SHP77 (cell line): ENCODE measurements around the gene SV2B.

Experiments
- DNase-seq, 2 experiments: peaks; one replicate each; lab custom pipeline; 2025; lab: John Stamatoyannopoulos, UW

The SV2B gene

GRCh38 chr15:91102546-91103330 lies 2.7 kb downstream of the SV2B start:
- DNase-seq, result no peak

- peak; percentile 80 to 86 for DNase-seq
These were observed 4.1 kb downstream of the SV2B start for GRCh38 chr15:91104111-91104510.

GRCh38 chr15:91108421-91108820 lies 8.4 kb downstream of the SV2B start:
- no peak for DNase-seq

- DNase-seq, result no peak
These were observed 9.8 kb downstream of the SV2B start for GRCh38 chr15:91109885-91110284.

GRCh38 chr15:91110407-91110806 lies 10.3 kb downstream of the SV2B start:
- DNase-seq, result no peak

GRCh38 chr15:91113030-91113429 lies 13.0 kb downstream of the SV2B start:
- no peak for DNase-seq

- no peak for DNase-seq
These were observed 14.2 kb downstream of the SV2B start for GRCh38 chr15:91114301-91114700.

GRCh38 chr15:91116113-91117067 lies 16.3 kb downstream of the SV2B start:
- DNase-seq, result peak; percentile 88 to 90

- no peak for DNase-seq
These were observed 17.3 kb downstream of the SV2B start for GRCh38 chr15:91117375-91117774.

GRCh38 chr15:91118817-91119590 lies 18.9 kb downstream of the SV2B start:
- no peak for DNase-seq

- no peak for DNase-seq
These were observed 22.2 kb downstream of the SV2B start for GRCh38 chr15:91122296-91122695.

- DNase-seq, result no peak
These were observed 24.1 kb downstream of the SV2B start for GRCh38 chr15:91124132-91124531.

- no peak for DNase-seq
These were observed 25.1 kb downstream of the SV2B start for GRCh38 chr15:91125162-91125561.

GRCh38 chr15:91126080-91126479 lies 26.0 kb downstream of the SV2B start:
- DNase-seq, result no peak

- no peak for DNase-seq
These were observed 27.3 kb downstream of the SV2B start for GRCh38 chr15:91127236-91127955.

- no peak for DNase-seq
These were observed 28.0 kb downstream of the SV2B start for GRCh38 chr15:91128016-91128415.

GRCh38 chr15:91129436-91129835 lies 29.4 kb downstream of the SV2B start:
- DNase-seq, result no peak

- DNase-seq, result peak; percentile 22 to 72
These were observed 32.0 kb downstream of the SV2B start for GRCh38 chr15:91132079-91132478.

GRCh38 chr15:91133511-91133910 lies 33.5 kb downstream of the SV2B start:
- DNase-seq, result peak; percentile 42 to 54

GRCh38 chr15:91135201-91136130 lies 35.4 kb downstream of the SV2B start:
- peak; percentile 36 to 39 for DNase-seq
